M059J (cell line): Measurements from ENCODE around the gene CAPN12. TPM values are rescaled to one million over a fixed set of nuclear protein-coding genes. Genes with fewer than 3 reads are reported as not detected.

Experiments used
- DNase-seq: peaks from one replicate; pipeline ENCODE4 v3.0.0-alpha.2; 2012; ENCODE audit warnings: low read depth
- total RNA-seq: library from RNA; depleted of rRNA; stranded (reverse); fragments of >200 nt; shearing (Covaris generic); gene quantifications from 2 replicates; pipeline ENCODE4 v1.2.3, GENCODE V29; 2014

Gene CAPN12
- total RNA-seq, 1 experiment from 2014 or later, result 1.0 TPM

GRCh38 chr19:38739440-38740256 is 4.6 kb downstream of the CAPN12 start:
- no peak for DNase-seq

GRCh38 chr19:38737921-38738737 is 6.1 kb downstream of the CAPN12 start:
- no peak for DNase-seq

GRCh38 chr19:38737281-38737865 is 6.9 kb downstream of the CAPN12 start:
- no peak for DNase-seq

GRCh38 chr19:38736413-38737280 is 7.6 kb downstream of the CAPN12 start:
- no peak for DNase-seq

GRCh38 chr19:38736036-38736412 is 8.2 kb downstream of the CAPN12 start:
- peak; percentile 41 for DNase-seq

GRCh38 chr19:38735257-38735686 is 9.0 kb downstream of the CAPN12 start:
- no peak for DNase-seq

- peak; percentile 83 for DNase-seq
These were observed 9.6 kb downstream of the CAPN12 start for GRCh38 chr19:38734426-38735256.

GRCh38 chr19:38734176-38734425 is 10.2 kb downstream of the CAPN12 start:
- DNase-seq, result no peak

- DNase-seq, result peak; percentile 55
These were observed 10.6 kb downstream of the CAPN12 start for GRCh38 chr19:38733493-38734175.

- no peak for DNase-seq
These were observed 11.1 kb downstream of the CAPN12 start for GRCh38 chr19:38733241-38733492.

GRCh38 chr19:38731654-38732301 is 12.5 kb downstream of the CAPN12 start:
- DNase-seq, result no peak

- DNase-seq, result no peak
These were observed 13.3 kb downstream of the CAPN12 start for GRCh38 chr19:38730731-38731589.

GRCh38 chr19:38730470-38730730 is 13.9 kb downstream of the CAPN12 start:
- no peak for DNase-seq

GRCh38 chr19:38729653-38730469 is 14.4 kb downstream of the CAPN12 start:
- peak; percentile 72 for DNase-seq

GRCh38 chr19:38728752-38729541 is 15.3 kb downstream of the CAPN12 start:
- DNase-seq, result no peak

GRCh38 chr19:38727868-38728660 is 16.2 kb downstream of the CAPN12 start:
- no peak for DNase-seq

GRCh38 chr19:38727306-38727867 is 16.9 kb downstream of the CAPN12 start:
- no peak for DNase-seq
